ENCODE results near the gene ATP5MG. TPM values are rescaled to one million over a fixed set of nuclear protein-coding genes. Genes with fewer than 3 reads are reported as not detected.

The ATP5MG gene
- total and polyA plus RNA-seq, 2 of the 4 experiments (the other 2 are of a cell fraction) = 144 to 219 TPM

DNA sequence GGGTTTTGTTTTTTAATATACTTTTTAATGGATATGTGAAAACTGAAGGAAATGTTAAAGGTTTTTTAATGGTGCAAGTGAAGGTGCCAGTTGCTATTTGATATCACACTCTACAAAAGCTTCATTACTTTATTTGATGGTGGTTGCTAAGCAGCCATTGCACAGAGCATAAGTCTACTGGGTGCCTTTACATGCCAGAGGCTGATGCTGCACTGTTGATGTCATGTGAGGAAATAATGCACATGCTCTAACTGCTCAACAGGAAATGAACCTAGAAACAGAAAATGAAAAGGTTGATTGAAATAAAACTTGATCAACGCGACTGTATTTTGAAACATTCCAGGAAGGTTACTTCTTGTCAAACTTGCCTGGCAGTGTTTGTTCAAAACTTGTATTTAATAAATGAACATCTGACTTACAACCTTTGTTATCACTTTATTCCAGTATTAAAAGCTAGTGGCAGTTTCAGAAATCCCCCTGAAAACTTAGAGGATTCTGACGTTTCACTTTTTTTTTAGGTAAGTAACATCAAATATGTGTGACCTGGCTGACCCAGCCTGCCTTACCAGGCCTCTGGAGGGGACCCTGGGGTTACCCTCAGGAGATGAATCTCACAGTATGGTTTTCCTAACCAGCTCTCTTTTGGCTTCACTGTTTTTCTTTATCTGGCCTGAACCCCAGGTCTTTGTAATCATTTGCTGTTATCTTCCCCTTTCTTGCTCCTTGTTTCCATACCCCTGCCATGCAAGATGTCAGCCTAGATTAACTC lies 2.4 kb upstream of the ATP5MG start:
- Histone ChIP-seq H3K4me3 (ENCODE audit: insufficient read depth, low read depth, low read length) (no peak overlapping the region), H3K4me2 (ENCODE audit: low read depth, low read length) (no peak overlapping the region), H3K9me3 (ENCODE audit: control insufficient read depth, insufficient read depth, low read length) (no peaks in the 10 kb centered on the region), H2AFZ (replicated peaks; ENCODE audit: low read length, poor library complexity) (no peak overlapping the region), H2BK20ac (ENCODE audit: low read depth, low read length) (no peak overlapping the region), H3K18ac (ENCODE audit: low read depth, low read length) (no peak overlapping the region), H4K5ac (ENCODE audit: low read depth, low read length) (no peak overlapping the region), H3K27me3 (ENCODE audit: control insufficient read depth, insufficient read depth, low read length) (no peaks in the 10 kb centered on the region), H3K9me1 (ENCODE audit: insufficient read depth, low read length) (peaks cover 5% of the 10 kb centered on the region; the same call in 1 of the 2 replicates), H2BK5ac (ENCODE audit: low read depth, low read length, poor library complexity, severe bottlenecking) (no peak overlapping the region), H3K56ac (ENCODE audit: extremely low read depth, insufficient read depth, low read length) (no peak overlapping the region), H3K27ac (ENCODE audit: insufficient read depth, low read length) (no peak overlapping the region), H3K23ac (ENCODE audit: low read depth, low read length) (no peak overlapping the region), H2BK15ac (ENCODE audit: low read depth, low read length) (no peak overlapping the region), H3K14ac (replicated peaks; ENCODE audit: low read depth, low read length) (no peak overlapping the region), H2BK120ac (ENCODE audit: low read depth, low read length) (no peak overlapping the region), H3K9ac (ENCODE audit: low read depth, low read length) (no peak overlapping the region), H2AK5ac (ENCODE audit: low read depth, low read length) (no peak overlapping the region), H3K4ac (ENCODE audit: low read depth, low read length) (no peak overlapping the region), H4K8ac (ENCODE audit: low read depth in 2 of 2, low read length in 2 of 2) (no peak overlapping the region), H4K20me1 (ENCODE audit: insufficient read depth, low read length) (peaks cover 17% of the 10 kb centered on the region), H4K91ac (ENCODE audit: insufficient read depth, low read depth, low read length) (no peak overlapping the region), H3K4me1 (ENCODE audit: control insufficient read depth, insufficient read depth, low read length) (peaks cover 4% of the 10 kb centered on the region), H2AK9ac (replicated peaks; ENCODE audit: low read depth, low read length, poor library complexity) (no peak overlapping the region), H3K36me3 (ENCODE audit: control insufficient read depth, insufficient read depth, low read length) (peaks cover 18% of the 10 kb centered on the region), H3K79me1 (ENCODE audit: low read depth in 1 of 2, low read length in 2 of 2) (peaks cover 3 to 18% of the 10 kb centered on the region in 2 experiments; a peak in 2 of 4 replicates)
- dilution Hi-C loops (cut with HindIII; ENCODE audit: low sequenced_read_pairs, unreplicated experiment) (no loop called here), in situ Hi-C loops (cut with MboI; ENCODE audit: low sequenced_read_pairs) (no loop called here), intact Hi-C loops (cut with micrococcal nuclease) (no loop called here)
- WGBS, 2 experiments (ENCODE audit: extremely low coverage in 2 of 2, insufficient read length in 1 of 2) = no CpG with 5 or more reads among the region's 3 CpGs
- DNase-seq = peak; percentile 26
- TF ChIP-seq RCOR1 (IDR thresholded peaks at IDR 0.05; ENCODE audit: insufficient replicate concordance, low read length) = no peak
- TF ChIP-seq FOS (IDR thresholded peaks at IDR 0.05; ENCODE audit: low read depth, low read length) = no peak
- TF ChIP-seq, protein P1, sequence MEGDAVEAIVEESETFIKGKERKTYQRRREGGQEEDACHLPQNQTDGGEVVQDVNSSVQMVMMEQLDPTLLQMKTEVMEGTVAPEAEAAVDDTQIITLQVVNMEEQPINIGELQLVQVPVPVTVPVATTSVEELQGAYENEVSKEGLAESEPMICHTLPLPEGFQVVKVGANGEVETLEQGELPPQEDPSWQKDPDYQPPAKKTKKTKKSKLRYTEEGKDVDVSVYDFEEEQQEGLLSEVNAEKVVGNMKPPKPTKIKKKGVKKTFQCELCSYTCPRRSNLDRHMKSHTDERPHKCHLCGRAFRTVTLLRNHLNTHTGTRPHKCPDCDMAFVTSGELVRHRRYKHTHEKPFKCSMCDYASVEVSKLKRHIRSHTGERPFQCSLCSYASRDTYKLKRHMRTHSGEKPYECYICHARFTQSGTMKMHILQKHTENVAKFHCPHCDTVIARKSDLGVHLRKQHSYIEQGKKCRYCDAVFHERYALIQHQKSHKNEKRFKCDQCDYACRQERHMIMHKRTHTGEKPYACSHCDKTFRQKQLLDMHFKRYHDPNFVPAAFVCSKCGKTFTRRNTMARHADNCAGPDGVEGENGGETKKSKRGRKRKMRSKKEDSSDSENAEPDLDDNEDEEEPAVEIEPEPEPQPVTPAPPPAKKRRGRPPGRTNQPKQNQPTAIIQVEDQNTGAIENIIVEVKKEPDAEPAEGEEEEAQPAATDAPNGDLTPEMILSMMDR (conservative IDR thresholded peaks at IDR 0.05; ENCODE audit: low read depth, low read length) = no peak
- no peak for TF ChIP-seq RFX5 (IDR thresholded peaks at IDR 0.05; ENCODE audit: low read depth, low read length)
- no peak for TF ChIP-seq NFE2L2 (IDR thresholded peaks at IDR 0.05; ENCODE audit: low read depth, low read length)
- no peak for TF ChIP-seq CHD1 (IDR thresholded peaks at IDR 0.05; ENCODE audit: low read depth, low read length)
- TF ChIP-seq MXI1 (IDR thresholded peaks at IDR 0.05; ENCODE audit: borderline replicate concordance, low read depth, low read length) = no peak
- TF ChIP-seq POLR2A (IDR thresholded peaks at IDR 0.05; ENCODE audit: low read depth, low read length) = no peak
- TF ChIP-seq MAFK (IDR thresholded peaks at IDR 0.05; ENCODE audit: low read depth, low read length) = no peak
- TF ChIP-seq, protein P2, sequence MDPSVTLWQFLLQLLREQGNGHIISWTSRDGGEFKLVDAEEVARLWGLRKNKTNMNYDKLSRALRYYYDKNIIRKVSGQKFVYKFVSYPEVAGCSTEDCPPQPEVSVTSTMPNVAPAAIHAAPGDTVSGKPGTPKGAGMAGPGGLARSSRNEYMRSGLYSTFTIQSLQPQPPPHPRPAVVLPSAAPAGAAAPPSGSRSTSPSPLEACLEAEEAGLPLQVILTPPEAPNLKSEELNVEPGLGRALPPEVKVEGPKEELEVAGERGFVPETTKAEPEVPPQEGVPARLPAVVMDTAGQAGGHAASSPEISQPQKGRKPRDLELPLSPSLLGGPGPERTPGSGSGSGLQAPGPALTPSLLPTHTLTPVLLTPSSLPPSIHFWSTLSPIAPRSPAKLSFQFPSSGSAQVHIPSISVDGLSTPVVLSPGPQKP (IDR thresholded peaks at IDR 0.05; ENCODE audit: borderline replicate concordance, low read depth, low read length) = no peak
- no peak for TF ChIP-seq RAD21 (IDR thresholded peaks at IDR 0.05; ENCODE audit: low read length)
- no peak for ATAC-seq (ENCODE audit: low read depth)
- no TSS peak for BruUV-seq (replicated peaks)
- ChIA-PET POLR2A (ENCODE audit: unreplicated experiment) (no interaction called here), CTCF (interaction anchor here (0.5 to 0.6 kb wide), 2 partner anchors 17 to 993 kb away, joined by 4 read pairs; no protein-coding TSS in a partner anchor)
